K562 (cell line): Measurements from ENCODE around the gene TMEM132E. TPM values are rescaled to one million over a fixed set of nuclear protein-coding genes. Genes with fewer than 3 reads are reported as not detected.

Experiments used
- ATAC-seq: fragments of 200-7000 bp; cut with Tn5 transposase; 3 replicates; pipeline ENCODE4 v1.9.1; 2020; ENCODE audit warnings: moderate library complexity
- BruUV-seq: library from RNA; stranded (reverse); fragments of 400-500 nt; replicated peaks from 2 replicates; lab custom pipeline; 2021; lab: Mats Ljungman, UMichigan
- CTCF ChIA-PET: fragments of 300-600 bp; formaldehyde crosslinking; extraction: SDS; loops from one replicate; lab custom pipeline; 2021; ENCODE audit warnings: low intra/inter-chr PET ratio; lab: Yijun Ruan, JAX
- POLR2A ChIA-PET: fragments of 300-600, 350-650 bp; sonication (Branson Sonifier 250); formaldehyde crosslinking; extraction: SDS; loops from one replicate; lab custom pipeline; 2021; ENCODE audit warnings: antibody characterized with exemption, inconsistent platforms; lab: Yijun Ruan, JAX
- DNase-seq, 4 experiments: peaks; one replicate each; pipeline versions ENCODE4 v3.0.0 to v3.0.0-alpha.2; 2011 to 2018; ENCODE audit warnings: low spot score in 3 of 4, mixed read lengths in 3 of 4; ENCODE audit errors: extremely low read depth in 1 of 4
- FAIRE-seq: peaks from 2 replicates; lab custom pipeline; 2011; peaks lifted over from hg19 to GRCh38; lab: Jason Lieb, UNC
- H2AFZ ChIP-seq: 2 replicates; pipeline ENCODE4 v1.6.0; 2011; ENCODE audit warnings: low read depth, low read length, control low read depth, inconsistent platforms
- H3K27ac ChIP-seq: fragments of 200-600 bp; 3 replicates; pipeline ENCODE4 v1.8.0; 2011; ENCODE audit warnings: low read depth, mild to moderate bottlenecking, control low read depth, inconsistent platforms, low read length, moderate library complexity, mixed read lengths; ENCODE audit errors: extremely low read depth
- H3K27me3 ChIP-seq, 2 experiments: fragments of 300-600 bp in 1 of 2; 2 replicates in 1 of 2; 3 replicates in 1 of 2; pipeline versions ENCODE4 v1.6.0 to v1.8.0; 2011; ENCODE audit warnings: inconsistent platforms in 2 of 2, low read length in 2 of 2, mild to moderate bottlenecking in 1 of 2, mixed read lengths in 1 of 2, moderate library complexity in 1 of 2; ENCODE audit not compliant: control insufficient read depth in 2 of 2, insufficient read depth in 2 of 2
- H3K36me3 ChIP-seq: fragments of 300-600 bp; 3 replicates; pipeline ENCODE4 v1.8.0; 2011; ENCODE audit warnings: mild to moderate bottlenecking, low read length, inconsistent platforms; ENCODE audit not compliant: control insufficient read depth, insufficient read depth
- H3K4me1 ChIP-seq, 2 experiments: fragments of 200-600 bp in 1 of 2; replicated peaks in 1 of 2; 2 replicates in 1 of 2; 3 replicates in 1 of 2; pipeline versions ENCODE4 v1.5.1 to v1.8.0; 2011; ENCODE audit warnings: inconsistent platforms in 2 of 2, low read length in 2 of 2, mild to moderate bottlenecking in 1 of 2, mixed read lengths in 1 of 2, moderate library complexity in 1 of 2; ENCODE audit not compliant: control insufficient read depth in 2 of 2, insufficient read depth in 2 of 2
- H3K4me2 ChIP-seq: 2 replicates; pipeline ENCODE4 v1.6.1; 2011; ENCODE audit warnings: low read length, control low read depth, inconsistent platforms, mixed read lengths; ENCODE audit not compliant: insufficient read depth
- H3K4me3 ChIP-seq: fragments of 200-600 bp; sonication (generic), shearing (Covaris generic); 2 replicates; pipeline ENCODE4 v1.5.1; 2016; ENCODE audit warnings: control low read depth, inconsistent platforms
- H3K79me2 ChIP-seq: fragments of 200-600 bp; 3 replicates; pipeline ENCODE4 v1.8.0; 2011; ENCODE audit warnings: low read length, inconsistent platforms; ENCODE audit not compliant: control insufficient read depth, insufficient read depth
- H3K9ac ChIP-seq, 2 experiments: 2 replicates each; pipeline versions ENCODE4 v1.6.0 to v1.6.1; 2011; ENCODE audit warnings: low read depth in 2 of 2, low read length in 2 of 2, control low read depth in 1 of 2, inconsistent platforms in 1 of 2, mild to moderate bottlenecking in 1 of 2, mixed read lengths in 1 of 2; ENCODE audit not compliant: insufficient read depth in 1 of 2
- H3K9me1 ChIP-seq: one replicate; pipeline ENCODE4 v1.6.0; 2011; ENCODE audit warnings: inconsistent platforms, mild to moderate bottlenecking, low read length, moderate library complexity; ENCODE audit not compliant: control insufficient read depth, insufficient read depth
- H3K9me3 ChIP-seq: replicated peaks from 2 replicates; pipeline ENCODE4 v1.5.1; 2011; ENCODE audit warnings: low read depth, low read length, inconsistent platforms; ENCODE audit not compliant: control insufficient read depth, insufficient read depth
- H4K20me1 ChIP-seq: replicated peaks from 2 replicates; pipeline ENCODE4 v1.6.1; 2011; ENCODE audit warnings: low read length, inconsistent platforms, mixed read lengths; ENCODE audit not compliant: control insufficient read depth, insufficient read depth
- PTBP1 ChIP-seq: fragments of 200-400 bp; formaldehyde crosslinking; IDR thresholded peaks from 2 replicates; pipeline ENCODE4 v1.6.1; 2017; ENCODE audit warnings: low read depth, low read length
- WGBS: fragments of 100-300 bp; shearing (Covaris generic); methylation state at CpG from one replicate; pipeline ENCODE4 v1.1.6; 2016; ENCODE audit warnings: low coverage, mixed read lengths; ENCODE audit not compliant: insufficient coverage; ENCODE audit errors: missing lambda C conversion rate; 5-methylcytosine and 5-hydroxymethylcytosine counted together
- in situ Hi-C: fragments of 300-500 bp; cut with MboI; formaldehyde crosslinking; loops from 4 replicates; pipeline ENCODE4 v1.15.0; 2018; ENCODE audit warnings: inconsistent platforms, mixed read lengths
- intact Hi-C: fragments of 100-400 bp; cut with micrococcal nuclease; formaldehyde crosslinking; loops from 2 replicates; pipeline ENCODE4 v1.14.2; 2022
- polyA plus RNA-seq, 8 experiments: library from polyadenylated mRNA; depleted of rRNA in 4 of 8; stranded (reverse) in 5 of 8; unstranded in 3 of 8; fragments of >200 nt; fragmentation: Nextera tagmentation in 2 of 8; fragmentation: Illumina TruSeq in 1 of 8; extraction: Ambion mirVana in 2 of 8; extraction: Trizol in 1 of 8; gene quantifications; 2 replicates each; pipeline versions ENCODE4 v1.2.1 to v1.2.3, GENCODE V29; 2011 to 2014; ENCODE audit warnings: inconsistent platforms in 1 of 8, missing spikeins in 1 of 8
- total RNA-seq, 7 experiments: library from RNA; depleted of rRNA in 6 of 7; stranded (reverse); fragments of >200 nt in 6 of 7; fragmentation: Illumina TruSeq in 2 of 7; extraction: Trizol in 2 of 7; gene quantifications; 2 replicates each; pipeline versions ENCODE4 v1.2.1 to v1.2.3, GENCODE V29; 2011 to 2021; ENCODE audit warnings: low replicate concordance in 1 of 7
- TF ChIP-seq, protein P1 (sequence below), 2 experiments: fragments of 450-650 bp in 1 of 2; sonication (generic) in 1 of 2; formaldehyde crosslinking in 1 of 2; IDR thresholded peaks; 2 replicates each; pipeline versions ENCODE4 v1.7.1 to v1.9.0; 2016 to 2022; ENCODE audit warnings: inconsistent platforms in 1 of 2, mild to moderate bottlenecking in 1 of 2, missing genetic modification reagents in 1 of 2
- TF ChIP-seq, protein P2 (sequence below), 2 experiments: fragments of 450-650 bp; conservative IDR thresholded peaks; 2 replicates each; pipeline ENCODE4 v1.6.1; 2017; ENCODE audit warnings: mild to moderate bottlenecking in 2 of 2, moderate library complexity in 2 of 2

The TMEM132E gene
- total and polyA plus RNA-seq, 9 of the 15 experiments (the other 6 are each of a cell fraction or from before 2014, with no cell fraction given), result not detected

DNA sequence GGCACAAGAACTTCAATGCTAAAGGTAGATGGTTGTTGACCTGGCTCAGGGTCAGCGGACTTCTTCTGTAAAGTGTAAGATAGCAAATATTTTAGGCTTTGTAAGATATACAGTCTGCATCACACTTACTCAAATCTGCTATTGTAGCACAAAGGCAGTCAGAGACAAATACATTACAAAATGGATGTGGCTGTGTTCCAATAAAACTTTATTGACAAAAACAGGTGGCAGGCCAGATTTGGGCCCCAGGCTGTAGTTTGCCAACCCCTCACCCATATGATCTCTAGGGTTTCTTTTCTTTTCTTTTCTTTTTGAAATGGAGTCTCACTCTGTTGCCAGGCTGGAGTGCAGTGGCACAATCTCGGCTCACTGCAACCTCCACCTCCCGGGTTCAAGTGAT is 39.5 kb upstream of the TMEM132E start:
- H3K9ac ChIP-seq, result no peak overlapping the region
- CTCF ChIA-PET, result no interaction called here

More for the DNA sequence above, 39.5 kb upstream of the TMEM132E start:
- intact Hi-C loops, result loop anchor here (5.0 kb wide), 1 partner anchor 577 kb away; the partner anchor contains the start of gene RAD51D
- Histone ChIP-seq H3K79me2 (no peaks in the 10 kb centered on the region), H3K27ac (no peak overlapping the region), H4K20me1 (0 out of 2 replicates have a peak, but pooled peaks cover 3% of the 10 kb centered on the region), H3K27me3 (peaks cover 5 to 17% of the 10 kb centered on the region in 2 experiments; a peak in 3 of 5 replicates), H3K9me1 (no peaks in the 10 kb centered on the region), H3K36me3 (no peaks in the 10 kb centered on the region), H3K9me3 (no peaks in the 10 kb centered on the region), H3K4me2 (no peak overlapping the region), H2AFZ (no peak overlapping the region), H3K4me1 (no peaks in the 10 kb centered on the region), H3K4me3 (no peak overlapping the region)
- no TSS peak for BruUV-seq
- in situ Hi-C loops, result loop anchor here (10.0 kb wide), 2 partner anchors 345 to 575 kb away; partner anchors contain the start of gene RAD51D
- FAIRE-seq, result no peak
- WGBS, result 0% methylated on average over 1 of the region's 3 CpGs
- DNase-seq, result no peak
- TF ChIP-seq, protein P1, sequence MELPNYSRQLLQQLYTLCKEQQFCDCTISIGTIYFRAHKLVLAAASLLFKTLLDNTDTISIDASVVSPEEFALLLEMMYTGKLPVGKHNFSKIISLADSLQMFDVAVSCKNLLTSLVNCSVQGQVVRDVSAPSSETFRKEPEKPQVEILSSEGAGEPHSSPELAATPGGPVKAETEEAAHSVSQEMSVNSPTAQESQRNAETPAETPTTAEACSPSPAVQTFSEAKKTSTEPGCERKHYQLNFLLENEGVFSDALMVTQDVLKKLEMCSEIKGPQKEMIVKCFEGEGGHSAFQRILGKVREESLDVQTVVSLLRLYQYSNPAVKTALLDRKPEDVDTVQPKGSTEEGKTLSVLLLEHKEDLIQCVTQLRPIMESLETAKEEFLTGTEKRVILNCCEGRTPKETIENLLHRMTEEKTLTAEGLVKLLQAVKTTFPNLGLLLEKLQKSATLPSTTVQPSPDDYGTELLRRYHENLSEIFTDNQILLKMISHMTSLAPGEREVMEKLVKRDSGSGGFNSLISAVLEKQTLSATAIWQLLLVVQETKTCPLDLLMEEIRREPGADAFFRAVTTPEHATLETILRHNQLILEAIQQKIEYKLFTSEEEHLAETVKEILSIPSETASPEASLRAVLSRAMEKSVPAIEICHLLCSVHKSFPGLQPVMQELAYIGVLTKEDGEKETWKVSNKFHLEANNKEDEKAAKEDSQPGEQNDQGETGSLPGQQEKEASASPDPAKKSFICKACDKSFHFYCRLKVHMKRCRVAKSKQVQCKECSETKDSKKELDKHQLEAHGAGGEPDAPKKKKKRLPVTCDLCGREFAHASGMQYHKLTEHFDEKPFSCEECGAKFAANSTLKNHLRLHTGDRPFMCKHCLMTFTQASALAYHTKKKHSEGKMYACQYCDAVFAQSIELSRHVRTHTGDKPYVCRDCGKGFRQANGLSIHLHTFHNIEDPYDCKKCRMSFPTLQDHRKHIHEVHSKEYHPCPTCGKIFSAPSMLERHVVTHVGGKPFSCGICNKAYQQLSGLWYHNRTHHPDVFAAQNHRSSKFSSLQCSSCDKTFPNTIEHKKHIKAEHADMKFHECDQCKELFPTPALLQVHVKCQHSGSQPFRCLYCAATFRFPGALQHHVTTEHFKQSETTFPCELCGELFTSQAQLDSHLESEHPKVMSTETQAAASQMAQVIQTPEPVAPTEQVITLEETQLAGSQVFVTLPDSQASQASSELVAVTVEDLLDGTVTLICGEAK (IDR thresholded peaks at IDR 0.05), result peak; percentile 95
- TF ChIP-seq, protein P1 (CRISPR knock-in tag; IDR thresholded peaks at IDR 0.05), result peak; percentile 88
- TF ChIP-seq, protein P2, sequence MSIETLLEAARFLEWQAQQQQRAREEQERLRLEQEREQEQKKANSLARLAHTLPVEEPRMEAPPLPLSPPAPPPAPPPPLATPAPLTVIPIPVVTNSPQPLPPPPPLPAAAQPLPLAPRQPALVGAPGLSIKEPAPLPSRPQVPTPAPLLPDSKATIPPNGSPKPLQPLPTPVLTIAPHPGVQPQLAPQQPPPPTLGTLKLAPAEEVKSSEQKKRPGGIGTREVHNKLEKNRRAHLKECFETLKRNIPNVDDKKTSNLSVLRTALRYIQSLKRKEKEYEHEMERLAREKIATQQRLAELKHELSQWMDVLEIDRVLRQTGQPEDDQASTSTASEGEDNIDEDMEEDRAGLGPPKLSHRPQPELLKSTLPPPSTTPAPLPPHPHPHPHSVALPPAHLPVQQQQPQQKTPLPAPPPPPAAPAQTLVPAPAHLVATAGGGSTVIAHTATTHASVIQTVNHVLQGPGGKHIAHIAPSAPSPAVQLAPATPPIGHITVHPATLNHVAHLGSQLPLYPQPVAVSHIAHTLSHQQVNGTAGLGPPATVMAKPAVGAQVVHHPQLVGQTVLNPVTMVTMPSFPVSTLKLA (conservative IDR thresholded peaks at IDR 0.05), result no peak
- no peak for TF ChIP-seq PTBP1
- POLR2A ChIA-PET, result no interaction called here
- no peak for ATAC-seq
